Activated naive CD8-positive, alpha-beta T cell (primary cell): ENCODE results near the gene BRD7.

Source experiments
- H3K27ac Mint-ChIP-seq: one replicate; pipeline ENCODE4 v1.8.0; 2021; ENCODE audit warnings: mixed read lengths
- H3K27me3 Mint-ChIP-seq: one replicate; pipeline ENCODE4 v1.8.0; 2021; ENCODE audit warnings: mixed read lengths
- H3K36me3 Mint-ChIP-seq: one replicate; pipeline ENCODE4 v1.8.0; 2021; ENCODE audit warnings: mixed read lengths
- H3K4me1 Mint-ChIP-seq: one replicate; pipeline ENCODE4 v1.8.0; 2021; ENCODE audit warnings: low read depth, mixed read lengths
- H3K4me3 Mint-ChIP-seq: one replicate; pipeline ENCODE4 v1.8.0; 2021; ENCODE audit warnings: mild to moderate bottlenecking, mixed read lengths
- H3K9me3 Mint-ChIP-seq: one replicate; pipeline ENCODE4 v1.8.0; 2021; ENCODE audit warnings: low read depth, mixed read lengths

Gene BRD7

DNA sequence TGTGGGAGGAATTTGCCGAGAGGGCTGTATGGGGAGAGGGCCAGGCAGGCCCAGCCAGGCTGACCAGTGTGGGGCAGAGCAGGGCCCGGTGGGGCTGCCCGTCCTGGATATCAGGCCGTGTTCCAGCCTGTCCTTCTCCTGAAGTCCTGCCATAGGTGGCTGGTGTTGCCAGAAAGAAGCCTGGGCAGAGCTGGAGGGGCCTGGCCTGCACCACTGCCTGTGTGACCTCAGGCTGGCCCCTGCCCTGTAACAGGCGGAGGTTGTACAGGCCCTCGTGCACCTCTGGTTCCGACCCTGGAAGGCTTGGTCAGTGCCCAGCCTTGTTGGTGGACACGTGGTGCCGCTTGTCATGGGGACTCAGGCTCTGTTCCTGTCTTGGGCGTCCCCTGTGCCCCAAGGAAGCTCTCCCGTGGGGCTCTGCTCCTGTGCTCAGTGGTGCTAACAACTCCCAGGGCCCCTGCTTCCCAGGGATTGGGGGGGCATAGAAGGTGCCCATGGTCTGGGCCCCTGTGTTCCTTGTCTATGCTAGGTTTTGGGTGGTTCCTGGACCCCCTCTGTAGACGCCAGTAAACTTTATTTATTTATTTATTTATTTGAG lies 69.2 kb downstream of the BRD7 start:
- Mint-ChIP-seq H3K36me3 (no peaks in the 10 kb centered on the region), H3K27me3 (no peaks in the 10 kb centered on the region), H3K9me3 (no peaks in the 10 kb centered on the region), H3K27ac (no peak overlapping the region), H3K4me3 (no peak overlapping the region), H3K4me1 (peaks cover 5% of the 10 kb centered on the region)

DNA sequence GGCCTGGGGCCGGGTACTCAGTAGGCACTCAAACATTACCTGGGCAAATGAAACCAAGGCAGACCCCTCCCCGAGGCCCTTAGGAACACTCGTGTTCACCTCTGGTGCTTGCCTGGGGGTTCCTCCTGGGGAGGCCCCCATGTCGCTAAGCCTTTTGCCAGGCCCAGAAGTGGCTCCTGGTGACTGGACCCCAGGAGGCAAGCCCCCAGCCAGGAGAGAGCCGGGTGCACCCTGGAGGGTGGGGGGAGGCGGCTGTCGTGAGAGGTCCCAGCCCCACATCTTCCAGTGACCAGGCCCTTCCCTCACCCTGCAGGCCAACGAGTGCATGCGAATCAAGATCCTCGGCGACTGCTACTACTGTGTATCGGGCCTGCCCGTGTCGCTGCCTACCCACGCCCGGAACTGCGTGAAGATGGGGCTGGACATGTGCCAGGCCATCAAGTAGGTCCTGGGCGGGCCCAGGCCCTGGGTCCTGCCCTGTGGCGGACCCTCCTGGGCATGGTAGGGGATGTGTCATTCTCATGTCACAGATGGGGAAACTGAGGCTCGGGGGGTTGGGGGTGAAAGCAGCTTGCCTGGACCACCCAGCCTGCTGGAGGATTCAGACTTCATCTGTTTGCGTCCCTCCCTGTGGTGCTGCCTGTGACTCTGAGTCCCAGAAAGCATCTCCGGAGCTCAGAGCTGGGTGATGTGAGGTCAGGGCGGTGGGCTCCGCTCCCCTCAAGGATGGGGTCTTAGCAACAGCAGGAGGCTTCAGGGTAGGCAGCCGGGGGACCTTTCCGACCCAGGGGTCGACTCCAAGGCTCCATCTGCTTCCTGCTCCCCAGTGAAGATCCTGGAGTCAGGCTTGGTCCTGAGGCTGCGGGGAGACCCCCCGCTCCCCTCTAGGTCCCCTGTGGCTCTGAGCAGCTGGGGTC lies 69.9 kb downstream of the BRD7 start:
- Mint-ChIP-seq H3K36me3 (no peaks in the 10 kb centered on the region), H3K27ac (peak overlapping the region; percentile 35), H3K9me3 (no peaks in the 10 kb centered on the region), H3K27me3 (no peaks in the 10 kb centered on the region), H3K4me3 (no peak overlapping the region), H3K4me1 (peaks cover 6% of the 10 kb centered on the region)

DNA sequence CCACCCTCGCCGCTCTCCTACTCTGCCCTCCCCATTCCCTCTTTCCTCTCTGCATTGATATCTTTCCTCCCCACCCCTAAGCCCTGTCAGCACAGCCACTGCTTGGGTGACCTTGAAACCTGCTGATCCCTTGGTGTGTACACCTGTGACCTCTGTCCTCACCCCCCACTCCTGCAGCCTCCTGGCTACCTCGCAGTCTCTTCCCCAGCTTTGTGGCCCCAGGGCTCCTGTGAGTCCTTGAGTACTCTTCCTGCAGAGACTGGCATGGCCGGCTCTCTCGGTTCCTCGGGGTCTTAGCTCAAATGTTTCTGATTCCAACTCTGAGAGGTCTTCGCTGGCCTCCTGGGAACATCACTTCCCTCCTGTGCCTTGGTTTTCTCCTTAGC lies 70.7 kb downstream of the BRD7 start:
- Mint-ChIP-seq H3K4me1 (peaks cover 6% of the 10 kb centered on the region), H3K9me3 (no peaks in the 10 kb centered on the region), H3K27me3 (no peaks in the 10 kb centered on the region), H3K36me3 (no peaks in the 10 kb centered on the region), H3K27ac (peak overlapping the region; percentile 35), H3K4me3 (no peak overlapping the region)

DNA sequence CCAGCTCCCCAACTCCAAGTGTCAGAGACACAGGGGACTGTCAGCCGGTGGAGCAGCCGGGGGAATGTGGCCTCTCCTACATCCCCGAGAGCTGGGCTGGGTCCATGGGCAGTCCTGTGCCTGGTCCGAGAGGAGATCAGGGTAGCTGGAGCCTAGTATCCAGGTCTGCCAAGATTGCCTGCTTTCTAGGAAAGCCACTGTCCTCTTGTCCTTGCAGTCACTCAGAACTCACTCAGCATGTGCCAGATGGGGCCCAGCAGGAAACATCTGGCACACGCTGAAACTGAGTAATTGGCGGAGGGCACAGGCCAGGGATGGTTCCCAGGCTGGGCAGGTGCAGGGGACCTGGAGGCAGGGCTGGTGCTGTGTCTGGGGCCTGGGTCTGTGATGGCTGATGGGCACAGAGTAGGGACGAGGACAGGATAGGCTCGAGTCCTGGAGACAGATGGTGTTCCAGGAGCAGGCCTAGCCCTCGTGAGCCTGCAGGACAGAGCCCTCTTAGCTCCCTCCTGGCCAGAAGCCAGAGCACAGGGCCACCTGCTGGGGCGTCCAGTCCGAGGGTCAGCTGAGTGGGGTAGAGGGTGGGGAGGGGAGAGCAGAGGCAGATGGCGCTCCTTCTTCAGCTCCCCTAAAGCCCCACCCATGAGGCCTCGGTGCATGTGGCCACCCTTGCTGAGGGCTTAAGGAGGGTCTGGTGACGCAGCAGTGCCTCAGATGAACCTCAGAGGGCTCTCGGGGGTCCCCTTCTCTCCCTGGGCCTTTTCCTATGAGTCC lies 71.3 kb downstream of the BRD7 start:
- H3K4me1 Mint-ChIP-seq, result peaks cover 6% of the 10 kb centered on the region
- no peaks in the 10 kb centered on the region for H3K27me3 Mint-ChIP-seq
- peak overlapping the region; percentile 35 for H3K27ac Mint-ChIP-seq
- no peaks in the 10 kb centered on the region for H3K36me3 Mint-ChIP-seq
- no peaks in the 10 kb centered on the region for H3K9me3 Mint-ChIP-seq
- H3K4me3 Mint-ChIP-seq, result no peak overlapping the region

DNA sequence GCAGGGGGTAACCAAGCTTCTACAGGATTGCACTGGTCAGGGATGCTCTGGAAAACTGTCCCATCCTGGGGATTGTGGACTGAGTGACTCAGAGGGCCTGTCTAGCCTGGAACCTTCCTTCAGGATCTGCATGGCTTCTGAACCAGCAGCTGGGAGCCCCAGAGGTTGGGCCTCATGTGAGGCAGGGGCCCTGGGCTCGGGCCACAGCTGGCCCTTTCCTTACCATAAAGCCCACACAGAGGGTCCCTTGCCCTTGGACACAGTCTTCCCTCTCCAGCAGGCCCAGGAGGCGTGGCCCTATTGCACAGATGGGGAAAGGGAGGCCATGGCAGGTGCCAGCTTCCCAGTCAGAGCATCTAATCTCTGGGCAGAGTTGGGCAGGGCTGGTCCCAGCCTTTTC lies 72.0 kb downstream of the BRD7 start:
- Mint-ChIP-seq H3K27me3 (no peaks in the 10 kb centered on the region), H3K36me3 (no peaks in the 10 kb centered on the region), H3K4me3 (no peak overlapping the region), H3K4me1 (peaks cover 6% of the 10 kb centered on the region), H3K27ac (peak overlapping the region; percentile 22), H3K9me3 (no peaks in the 10 kb centered on the region)

DNA sequence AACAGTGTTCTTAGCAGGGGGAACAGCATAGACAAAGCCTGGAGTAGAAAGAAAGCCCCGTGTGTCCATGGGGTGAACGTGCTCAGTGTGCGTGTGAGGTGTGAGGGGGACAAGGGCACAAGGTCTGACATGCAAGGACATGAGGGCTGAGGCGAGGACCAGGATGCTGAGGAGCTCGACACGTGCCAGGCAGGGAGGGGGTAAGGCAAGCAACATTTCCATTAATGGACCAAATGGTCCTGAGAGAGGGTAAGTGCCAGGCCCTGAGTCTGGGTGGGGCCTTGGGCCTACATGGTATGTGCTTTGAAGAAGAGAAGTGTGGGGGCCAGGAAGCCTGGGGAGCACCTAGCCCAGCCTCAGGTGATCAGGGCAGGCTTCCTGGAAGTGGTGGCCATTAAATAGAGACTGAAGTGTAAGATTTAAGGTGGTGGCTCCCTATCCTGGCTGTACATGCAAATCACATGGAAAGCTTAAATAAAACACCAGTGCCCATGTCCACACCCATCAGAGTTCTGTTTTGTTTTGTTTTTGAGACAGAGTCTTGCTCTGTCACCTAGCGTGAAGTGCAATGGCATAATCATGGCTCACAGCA lies 73.2 kb downstream of the BRD7 start:
- Mint-ChIP-seq H3K4me1 (peaks cover 6% of the 10 kb centered on the region), H3K27ac (peak overlapping the region; percentile 54), H3K36me3 (no peaks in the 10 kb centered on the region), H3K9me3 (no peaks in the 10 kb centered on the region), H3K4me3 (no peak overlapping the region), H3K27me3 (no peaks in the 10 kb centered on the region)

DNA sequence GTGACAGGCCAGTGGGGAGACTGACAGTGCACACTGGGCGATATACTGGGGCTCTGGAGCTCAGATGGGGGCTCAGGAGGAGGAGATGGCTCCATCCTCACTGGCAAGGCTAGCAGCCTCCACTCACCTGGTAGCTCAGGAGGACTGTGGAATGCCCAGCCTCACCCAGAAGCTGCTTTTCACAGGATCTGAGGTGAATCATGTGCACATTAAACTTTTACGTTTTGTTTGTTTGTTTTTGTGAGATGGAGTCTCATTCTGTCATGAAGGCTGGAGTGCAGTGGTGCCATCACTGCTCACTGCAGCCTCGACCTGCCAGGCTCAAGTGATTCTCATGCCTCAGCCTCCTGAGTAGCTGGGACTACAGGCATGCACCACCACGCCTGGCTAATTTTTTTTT lies 73.8 kb downstream of the BRD7 start:
- Mint-ChIP-seq H3K36me3 (no peaks in the 10 kb centered on the region), H3K9me3 (no peaks in the 10 kb centered on the region), H3K27me3 (no peaks in the 10 kb centered on the region), H3K27ac (no peak overlapping the region), H3K4me1 (peaks cover 6% of the 10 kb centered on the region), H3K4me3 (no peak overlapping the region)

DNA sequence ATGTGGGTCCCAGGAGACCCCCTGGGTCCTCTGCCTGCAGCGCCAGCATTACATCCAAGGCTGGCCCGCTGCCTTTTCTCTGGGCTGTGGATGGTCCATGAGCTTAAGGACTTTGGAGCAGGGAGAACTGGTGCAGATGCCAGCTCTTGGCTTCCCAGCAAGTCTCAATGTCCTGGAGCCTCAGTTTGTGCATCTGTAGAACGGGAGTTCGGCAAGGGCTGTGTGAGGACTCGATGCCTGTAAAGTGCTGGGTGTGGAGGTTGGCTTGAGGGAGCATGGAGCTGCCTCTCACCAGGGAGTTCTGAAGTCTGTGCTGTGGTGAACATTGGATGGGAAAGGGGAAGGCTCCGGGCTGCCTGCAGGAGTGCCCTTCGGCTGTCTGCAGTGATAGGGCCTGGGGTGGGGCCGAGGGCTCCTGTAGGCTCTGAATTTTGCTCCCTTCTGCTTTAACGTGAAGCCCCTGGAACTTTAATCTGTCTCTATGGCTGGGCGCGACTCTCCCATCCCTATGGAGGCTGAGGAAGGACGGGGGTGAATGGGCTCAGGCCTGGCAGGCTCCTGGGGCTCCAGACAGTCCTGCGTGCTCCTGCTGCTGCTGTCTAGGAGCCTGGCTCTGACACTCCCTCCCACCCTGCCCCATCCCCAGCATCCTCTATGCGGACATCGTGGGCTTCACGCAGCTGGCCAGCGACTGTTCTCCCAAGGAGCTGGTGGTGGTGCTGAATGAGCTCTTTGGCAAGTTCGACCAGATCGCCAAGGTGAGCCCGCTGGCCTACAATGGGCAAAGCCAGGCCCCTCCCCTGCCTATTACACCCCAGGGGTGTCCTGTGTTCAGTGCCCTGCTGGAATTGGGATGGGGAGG lies 74.6 kb downstream of the BRD7 start:
- H3K9me3 Mint-ChIP-seq, result no peaks in the 10 kb centered on the region
- peak overlapping the region; percentile 54 for H3K27ac Mint-ChIP-seq
- no peaks in the 10 kb centered on the region for H3K27me3 Mint-ChIP-seq
- peaks cover 6% of the 10 kb centered on the region for H3K4me1 Mint-ChIP-seq
- no peaks in the 10 kb centered on the region for H3K36me3 Mint-ChIP-seq
- H3K4me3 Mint-ChIP-seq, result no peak overlapping the region

DNA sequence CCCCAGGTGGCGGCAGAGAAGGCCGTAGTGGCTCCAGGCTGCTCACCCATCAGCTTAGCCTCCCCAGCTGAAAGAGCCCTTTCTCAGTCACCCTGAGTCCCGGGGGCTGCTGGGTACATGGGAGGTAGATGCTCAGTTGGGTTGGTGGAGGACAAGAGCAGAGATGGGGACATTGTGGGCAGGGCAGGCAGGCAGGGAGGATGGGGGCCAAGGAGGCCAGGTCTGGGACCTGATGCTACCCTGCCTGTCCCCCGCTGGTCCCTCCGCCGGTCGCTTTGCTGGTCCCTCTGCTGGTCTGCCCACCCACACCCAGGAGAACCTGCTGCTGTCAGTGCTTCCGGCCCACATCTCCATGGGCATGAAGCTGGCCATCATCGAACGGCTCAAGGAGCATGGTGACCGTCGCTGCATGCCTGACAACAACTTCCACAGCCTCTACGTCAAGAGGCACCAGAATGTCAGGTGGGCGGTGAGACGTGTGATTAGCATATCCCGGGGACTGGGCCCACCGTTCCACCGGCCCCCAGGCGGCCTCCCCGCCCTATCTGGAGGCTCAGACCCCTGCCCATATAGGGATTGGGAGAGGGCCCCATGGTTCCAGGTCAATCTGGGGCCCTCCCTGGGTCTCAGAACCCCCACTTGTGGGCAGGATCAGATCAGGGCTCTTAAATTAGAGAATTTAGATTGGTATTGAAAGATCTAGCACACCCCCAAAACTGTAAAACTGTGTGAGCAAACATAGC lies 75.6 kb downstream of the BRD7 start:
- Mint-ChIP-seq H3K9me3 (no peaks in the 10 kb centered on the region), H3K27me3 (no peaks in the 10 kb centered on the region), H3K36me3 (no peaks in the 10 kb centered on the region), H3K4me1 (peaks cover 11% of the 10 kb centered on the region), H3K27ac (no peak overlapping the region), H3K4me3 (no peak overlapping the region)

DNA sequence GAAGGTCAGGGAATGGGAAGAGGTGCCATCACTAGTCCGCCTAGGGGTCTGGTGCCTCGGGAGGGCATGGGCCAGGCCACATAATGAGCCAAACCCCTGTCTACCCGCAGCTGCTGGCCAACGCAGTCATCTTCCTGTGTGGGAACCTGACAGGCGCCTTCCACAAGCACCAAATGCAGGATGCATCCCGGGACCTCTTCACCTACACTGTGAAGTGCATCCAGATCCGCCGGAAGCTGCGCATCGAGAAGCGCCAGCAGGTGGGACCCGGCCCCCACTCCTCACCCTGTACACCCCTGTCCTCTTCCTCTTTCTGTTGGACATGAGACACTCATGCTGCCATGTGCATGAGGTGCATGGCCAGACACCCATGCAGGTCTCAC lies 76.2 kb downstream of the BRD7 start:
- no peaks in the 10 kb centered on the region for H3K9me3 Mint-ChIP-seq
- no peaks in the 10 kb centered on the region for H3K27me3 Mint-ChIP-seq
- H3K4me1 Mint-ChIP-seq, result peaks cover 14% of the 10 kb centered on the region
- H3K4me3 Mint-ChIP-seq, result no peak overlapping the region
- no peak overlapping the region for H3K27ac Mint-ChIP-seq
- no peaks in the 10 kb centered on the region for H3K36me3 Mint-ChIP-seq

DNA sequence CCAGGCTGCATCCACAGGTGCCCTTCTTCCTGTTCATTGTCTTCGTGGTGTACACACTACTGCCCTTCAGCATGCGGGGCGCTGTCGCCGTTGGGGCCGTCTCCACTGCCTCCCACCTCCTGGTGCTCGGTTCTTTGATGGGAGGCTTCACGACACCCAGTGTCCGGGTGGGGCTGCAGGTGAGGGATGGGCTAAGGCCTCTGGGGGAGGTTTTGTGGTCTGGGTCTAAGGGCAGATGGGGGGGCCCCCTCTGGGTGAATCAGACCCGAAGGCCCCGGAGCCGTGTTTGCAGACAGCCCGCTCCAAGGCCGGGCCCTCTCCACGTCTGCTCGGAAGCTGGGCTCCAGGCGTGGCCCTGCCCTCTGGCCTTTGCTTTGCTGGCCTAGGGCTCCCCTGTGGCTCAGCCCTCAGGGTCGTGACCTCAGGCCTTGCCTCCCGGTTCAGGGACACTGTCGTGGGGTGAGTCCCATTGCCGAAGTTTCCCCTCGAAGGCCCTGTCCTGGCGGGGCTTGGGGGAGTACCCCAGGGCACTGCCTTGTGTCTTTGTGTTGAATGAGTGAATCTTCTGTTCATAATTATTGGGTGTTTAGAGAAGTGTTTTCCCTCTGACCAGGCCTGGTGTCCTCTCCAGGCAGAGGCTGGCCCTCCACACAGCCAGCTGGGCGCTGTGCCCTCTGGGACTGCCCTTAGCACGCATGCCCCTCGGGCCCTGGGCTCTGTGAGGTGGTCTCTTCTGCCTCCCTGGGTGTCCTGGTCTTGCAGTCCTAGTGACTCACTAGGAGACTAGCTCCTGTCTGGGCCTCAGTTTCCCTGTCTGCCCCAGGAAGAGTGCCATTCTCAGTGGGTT lies 76.8 kb downstream of the BRD7 start:
- Mint-ChIP-seq H3K27ac (peak overlapping the region; percentile 58), H3K36me3 (no peaks in the 10 kb centered on the region), H3K27me3 (no peaks in the 10 kb centered on the region), H3K4me3 (no peak overlapping the region), H3K4me1 (peaks cover 14% of the 10 kb centered on the region), H3K9me3 (no peaks in the 10 kb centered on the region)

DNA sequence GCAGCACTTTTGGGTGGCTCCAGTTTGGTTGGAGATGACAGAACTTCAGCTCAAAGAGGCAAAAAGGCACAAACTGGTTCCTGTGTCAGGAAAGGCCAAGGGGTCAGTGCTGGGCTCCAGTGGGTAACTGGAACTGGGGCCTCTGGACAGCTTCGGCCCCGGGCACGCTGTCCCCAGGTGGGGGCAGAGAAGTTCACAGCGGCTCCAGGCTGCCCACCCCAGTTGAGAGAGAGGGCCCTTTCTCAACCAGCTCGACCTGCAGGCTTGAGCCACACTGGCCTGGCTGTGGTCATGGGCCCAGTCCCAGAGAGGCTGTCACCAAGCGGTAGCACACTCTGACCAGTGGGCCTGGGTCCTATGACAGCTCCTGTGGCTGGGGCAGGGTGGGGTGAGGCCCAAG lies 77.9 kb downstream of the BRD7 start:
- Mint-ChIP-seq H3K27ac (no peak overlapping the region), H3K4me3 (no peak overlapping the region), H3K36me3 (peaks cover 3% of the 10 kb centered on the region), H3K4me1 (peaks cover 16% of the 10 kb centered on the region), H3K27me3 (no peaks in the 10 kb centered on the region), H3K9me3 (no peaks in the 10 kb centered on the region)
